Activated CD8-positive, alpha-beta memory T cell treated with anti-CD3 and anti-CD28 coated beads, Interleukin-2, amount 10 ng/mL, durations not matched to agents 7 days and 5 days (primary cell): ENCODE results near the gene PRMT1. TPM values are rescaled to one million over a fixed set of nuclear protein-coding genes. Genes with fewer than 3 reads are reported as not detected.
A peak's percentile ranks its signal among the peaks of the same experiment; 100 is the strongest.
"Not testable (repeated sequence)": the region's sequence is repeated elsewhere in the genome, so short reads cannot be mapped to it uniquely, and the experiment has no call there.

Experiments used
- ATAC-seq: fragments of 150-1000 bp; cut with Tn5 transposase; one replicate; pipeline ENCODE4 v1.10.0; 2021; ENCODE audit warnings: moderate library complexity
- CTCF ChIA-PET: fragments of 350-600 bp; sonication (Branson Sonifier 250); formaldehyde crosslinking; loops from one replicate; lab custom pipeline; 2021; ENCODE audit warnings: antibody characterized with exemption; lab: Charles Lee
- DNase-seq: peaks from one replicate; pipeline ENCODE4 v3.0.0-alpha.2; 2020
- H3K27ac Mint-ChIP-seq: one replicate; pipeline ENCODE4 v1.8.0; 2021; ENCODE audit warnings: mild to moderate bottlenecking, mixed read lengths
- H3K27me3 Mint-ChIP-seq: one replicate; pipeline ENCODE4 v1.8.0; 2021; ENCODE audit warnings: mixed read lengths
- H3K36me3 Mint-ChIP-seq: one replicate; pipeline ENCODE4 v1.8.0; 2021; ENCODE audit warnings: mild to moderate bottlenecking, mixed read lengths
- H3K4me1 Mint-ChIP-seq: one replicate; pipeline ENCODE4 v1.8.0; 2021; ENCODE audit warnings: mixed read lengths
- H3K4me3 Mint-ChIP-seq: one replicate; pipeline ENCODE4 v1.8.0; 2021; ENCODE audit warnings: mild to moderate bottlenecking, moderate library complexity, mixed read lengths
- H3K9me3 Mint-ChIP-seq: one replicate; pipeline ENCODE4 v1.8.0; 2022; ENCODE audit warnings: low read depth, mixed read lengths
- microRNA-seq: library from miRNA; unstranded; fragments of <30 nt; microRNA quantifications from one replicate; pipeline ENCODE4 v1.2.0, GENCODE V29; 2022
- total RNA-seq, 2 experiments: library from RNA; stranded (reverse); gene quantifications; one replicate each; pipeline ENCODE4 v1.2.3, GENCODE V29; 2021

The PRMT1 gene
- total RNA-seq, 2 experiments from 2014 or later: 145 to 257 TPM

- no peak for ATAC-seq
- Mint-ChIP-seq H3K27me3 (no peaks in the 10 kb centered on the region), H3K36me3 (no peaks in the 10 kb centered on the region), H3K9me3 (no peaks in the 10 kb centered on the region), H3K4me1 (no peaks in the 10 kb centered on the region), H3K4me3 (no peak overlapping the region), H3K27ac (no peak overlapping the region)
- CTCF ChIA-PET: no interaction called here
- DNase-seq: no peak
Measured at GRCh38 chr19:49710372-49710951, 33.4 kb downstream of the PRMT1 start.

GRCh38 chr19:49712397-49712859, 35.4 kb downstream of the PRMT1 start:
- DNase-seq (no peak), ATAC-seq (no peak)
- H3K27me3 Mint-ChIP-seq: no peaks in the 10 kb centered on the region
- H3K36me3 Mint-ChIP-seq: no peaks in the 10 kb centered on the region
- H3K27ac Mint-ChIP-seq: no peak overlapping the region
- H3K4me1 Mint-ChIP-seq: peaks cover 7% of the 10 kb centered on the region
- H3K9me3 Mint-ChIP-seq: no peaks in the 10 kb centered on the region
- H3K4me3 Mint-ChIP-seq: no peak overlapping the region
- CTCF ChIA-PET: interaction anchor here (0.7 kb wide), 1 partner anchor 54 kb away, joined by 4 read pairs; no protein-coding TSS in a partner anchor

- no peaks in the 10 kb centered on the region for H3K9me3 Mint-ChIP-seq
- ATAC-seq: no peak
- no peak for DNase-seq
- CTCF ChIA-PET: no interaction called here
- no peak overlapping the region for H3K4me3 Mint-ChIP-seq
- H3K36me3 Mint-ChIP-seq: no peaks in the 10 kb centered on the region
- H3K27me3 Mint-ChIP-seq: no peaks in the 10 kb centered on the region
- no peak overlapping the region for H3K27ac Mint-ChIP-seq
- H3K4me1 Mint-ChIP-seq: peaks cover 11% of the 10 kb centered on the region
Measured at GRCh38 chr19:49713236-49713845, 36.3 kb downstream of the PRMT1 start.

GRCh38 chr19:49716154-49716553, 39.1 kb downstream of the PRMT1 start:
- no peak for ATAC-seq
- H3K4me3 Mint-ChIP-seq: no peak overlapping the region

GRCh38 chr19:49718511-49718910, 41.4 kb downstream of the PRMT1 start:
- H3K27me3 Mint-ChIP-seq: no peaks in the 10 kb centered on the region
- peaks cover 14% of the 10 kb centered on the region for H3K4me1 Mint-ChIP-seq
- peak overlapping the region; percentile 4 for H3K27ac Mint-ChIP-seq
- DNase-seq: no peak
- H3K36me3 Mint-ChIP-seq: no peaks in the 10 kb centered on the region
- no peak overlapping the region for H3K4me3 Mint-ChIP-seq
- ATAC-seq: no peak
- CTCF ChIA-PET: interaction anchor here (0.6 to 2.8 kb wide), 10 partner anchors 13 to 131 kb away, joined by 3 to 14 read pairs (median 4); partner anchors contain the start of gene PTOV1
- no peaks in the 10 kb centered on the region for H3K9me3 Mint-ChIP-seq

More at GRCh38 chr19:49716154-49716553, 39.1 kb downstream of the PRMT1 start:
- H3K27ac Mint-ChIP-seq: peak overlapping the region; percentile 61
- no peaks in the 10 kb centered on the region for H3K36me3 Mint-ChIP-seq
- DNase-seq: no peak
- no peaks in the 10 kb centered on the region for H3K9me3 Mint-ChIP-seq
- CTCF ChIA-PET: interaction anchor here (1.0 to 2.8 kb wide), 2 partner anchors 34 to 133 kb away, joined by 3 to 14 read pairs; partner anchors contain the start of gene PTOV1
- H3K27me3 Mint-ChIP-seq: no peaks in the 10 kb centered on the region
- peaks cover 14% of the 10 kb centered on the region for H3K4me1 Mint-ChIP-seq

GRCh38 chr19:49718991-49719390, 41.9 kb downstream of the PRMT1 start:
- DNase-seq: no peak
- H3K9me3 Mint-ChIP-seq: no peaks in the 10 kb centered on the region
- peak overlapping the region; percentile 0 for H3K27ac Mint-ChIP-seq
- H3K4me1 Mint-ChIP-seq: peaks cover 14% of the 10 kb centered on the region
- no peaks in the 10 kb centered on the region for H3K27me3 Mint-ChIP-seq
- no peak for ATAC-seq
- CTCF ChIA-PET: interaction anchor here (0.5 to 0.8 kb wide), 3 partner anchors 9 to 114 kb away, joined by 3 to 4 read pairs (median 4); no protein-coding TSS in a partner anchor
- no peaks in the 10 kb centered on the region for H3K36me3 Mint-ChIP-seq
- H3K4me3 Mint-ChIP-seq: no peak overlapping the region

GRCh38 chr19:49719420-49719819, 42.3 kb downstream of the PRMT1 start:
- not testable (repeated sequence) for H3K4me3 Mint-ChIP-seq, H3K27me3 Mint-ChIP-seq, DNase-seq, H3K36me3 Mint-ChIP-seq, ATAC-seq, H3K9me3 Mint-ChIP-seq
- Mint-ChIP-seq H3K27ac (peak overlapping the region; percentile 0), H3K4me1 (peaks cover 14% of the 10 kb centered on the region)
- CTCF ChIA-PET: interaction anchor here (0.5 to 0.7 kb wide), 3 partner anchors 9 to 42 kb away, joined by 3 to 4 read pairs (median 4); partner anchors contain the start of gene PRMT1

GRCh38 chr19:49727217-49728030, 50.4 kb downstream of the PRMT1 start:
- Mint-ChIP-seq H3K36me3 (no peaks in the 10 kb centered on the region), H3K27ac (no peak overlapping the region), H3K4me1 (peaks cover 3% of the 10 kb centered on the region), H3K27me3 (no peaks in the 10 kb centered on the region), H3K4me3 (no peak overlapping the region), H3K9me3 (no peaks in the 10 kb centered on the region)
- ATAC-seq (no peak), DNase-seq (no peak)
- CTCF ChIA-PET: no interaction called here

- Mint-ChIP-seq H3K9me3 (no peaks in the 10 kb centered on the region), H3K4me3 (no peak overlapping the region), H3K4me1 (peaks cover 3% of the 10 kb centered on the region), H3K27me3 (no peaks in the 10 kb centered on the region), H3K36me3 (no peaks in the 10 kb centered on the region), H3K27ac (no peak overlapping the region)
- DNase-seq: no peak
- no peak for ATAC-seq
- CTCF ChIA-PET: interaction anchor here (2.1 kb wide), 1 partner anchor 13 kb away, joined by 8 read pairs; no protein-coding TSS in a partner anchor
Measured at GRCh38 chr19:49730166-49730565, 53.1 kb downstream of the PRMT1 start.

Small RNA genes lying within 50 kb of the gene (microRNA-seq; reads per million reads assigned to microRNA genes)
- not detected for gene MIR5088

Other genes with a start within 250 kb of the PRMT1 start
- under 1 TPM; 0.19 to 0.55 TPM for gene SLC17A7, start 235.7 kb upstream of the PRMT1 start, total RNA-seq
- 100 to 1,000 TPM; 148 to 158 TPM for gene PIH1D1, start 225.5 kb upstream of the PRMT1 start, total RNA-seq
- 10 to 100 TPM; 37.2 to 45.2 TPM for gene ALDH16A1, start 224.0 kb upstream of the PRMT1 start, total RNA-seq
- gene FLT3LG, start 203.1 kb upstream of the PRMT1 start, total RNA-seq: 100 to 1,000 TPM; 112 to 151 TPM
- 1,000 to 10,000 TPM; 2,143 to 2,523 TPM for gene RPL13A, start 189.7 kb upstream of the PRMT1 start, total RNA-seq
- 1,000 to 10,000 TPM; 1,876 to 2,018 TPM for gene RPS11, start 180.8 kb upstream of the PRMT1 start, total RNA-seq
- gene FCGRT, start 164.6 kb upstream of the PRMT1 start, total RNA-seq: 1 to 10 TPM; 2.1 to 7.9 TPM
- under 1 TPM; 0.19 to 0.53 TPM for gene RCN3, start 149.3 kb upstream of the PRMT1 start, total RNA-seq
- gene NOSIP, start 96.7 kb upstream of the PRMT1 start, total RNA-seq: 10 to 100 TPM; 77.3 to 96.1 TPM
- 1 to 10 TPM in 1 of 2 experiments, under 1 TPM in 1; 0.49 to 2.4 TPM for gene PRRG2, start 96.0 kb upstream of the PRMT1 start, total RNA-seq
- gene PRR12, start 86.1 kb upstream of the PRMT1 start, total RNA-seq: 10 to 100 TPM; 34.8 to 46.5 TPM
- gene RRAS, start 37.1 kb upstream of the PRMT1 start, total RNA-seq: 1 to 10 TPM; 6.6 to 9.6 TPM
- 10 to 100 TPM; 78.8 to 79.3 TPM for gene SCAF1, start 35.1 kb upstream of the PRMT1 start, total RNA-seq
- 100 to 1,000 TPM; 159 to 170 TPM for gene IRF3, start 11.4 kb upstream of the PRMT1 start, total RNA-seq
- gene BCL2L12, start 11.3 kb upstream of the PRMT1 start, total RNA-seq: 10 to 100 TPM; 90.6 to 94.5 TPM
- gene ADM5, start 12.3 kb downstream of the PRMT1 start, total RNA-seq: 1 to 10 TPM; 2.7 to 3.5 TPM
- 1 to 10 TPM; 1.6 TPM for gene CPT1C, start 13.8 kb downstream of the PRMT1 start, total RNA-seq
- gene TSKS, start 86.0 kb downstream of the PRMT1 start, total RNA-seq: 1 to 10 TPM in 1 of 2 experiments, under 1 TPM in 1; 0.47 to 1.3 TPM
- 100 to 1,000 TPM in 1 of 2 experiments, 10 to 100 TPM in 1; 85.3 to 102 TPM for gene AP2A1, start 89.7 kb downstream of the PRMT1 start, total RNA-seq
- 10 to 100 TPM; 20.1 to 23.0 TPM for gene FUZ, start 136.0 kb downstream of the PRMT1 start, total RNA-seq
- gene MED25, start 141.0 kb downstream of the PRMT1 start, total RNA-seq: 10 to 100 TPM; 57.5 to 70.5 TPM
- gene PTOV1, start 173.9 kb downstream of the PRMT1 start, total RNA-seq: 10 to 100 TPM; 78.2 to 79.4 TPM
- gene PNKP, start 190.3 kb downstream of the PRMT1 start, total RNA-seq: 100 to 1,000 TPM; 130 to 133 TPM
- gene AKT1S1, start 200.1 kb downstream of the PRMT1 start, total RNA-seq: 10 to 100 TPM; 13.4 to 21.2 TPM
- gene TBC1D17, start 200.4 kb downstream of the PRMT1 start, total RNA-seq: 10 to 100 TPM; 26.2 to 39.3 TPM
- gene IL4I1, start 219.6 kb downstream of the PRMT1 start, total RNA-seq: 10 to 100 TPM in 1 of 2 experiments, 1 to 10 TPM in 1; 1.7 to 12.3 TPM